T1000 (cell line): ENCODE results near the gene CLCF1.
"Not testable (repeated sequence)": the region's sequence is repeated elsewhere in the genome, so short reads cannot be mapped to it uniquely, and the experiment has no call there.

Source experiments
- DNase-seq: peaks from one replicate; lab custom pipeline; 2025; ENCODE audit warnings: mixed read lengths; lab: John Stamatoyannopoulos, UW

Gene CLCF1

DNA sequence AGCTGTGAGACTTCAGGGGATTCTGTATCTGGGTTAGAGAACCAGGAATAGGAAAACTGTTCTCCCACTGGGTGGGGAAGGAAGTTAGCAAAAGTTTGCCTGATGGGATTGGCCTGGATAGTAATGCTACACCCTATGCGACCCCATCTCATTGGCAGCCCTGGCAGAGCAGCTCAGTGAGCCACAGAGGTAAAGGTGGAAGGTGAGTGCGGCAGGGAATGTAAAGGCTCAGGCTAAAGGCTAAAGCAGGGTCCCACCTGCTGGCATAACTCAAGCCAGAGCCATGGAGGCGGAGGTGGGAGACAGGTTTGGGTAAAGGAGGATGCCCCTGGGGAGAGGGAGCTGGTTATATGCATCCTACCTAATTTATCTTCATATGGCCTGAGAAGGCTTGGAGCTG is 51.3 kb downstream of the CLCF1 start:
- DNase-seq, result no peak

GRCh38 chr11:67321313-67321871 is 52.0 kb downstream of the CLCF1 start:
- DNase-seq, result no peak

GRCh38 chr11:67320691-67321090 is 52.7 kb downstream of the CLCF1 start:
- DNase-seq, result no peak

DNA sequence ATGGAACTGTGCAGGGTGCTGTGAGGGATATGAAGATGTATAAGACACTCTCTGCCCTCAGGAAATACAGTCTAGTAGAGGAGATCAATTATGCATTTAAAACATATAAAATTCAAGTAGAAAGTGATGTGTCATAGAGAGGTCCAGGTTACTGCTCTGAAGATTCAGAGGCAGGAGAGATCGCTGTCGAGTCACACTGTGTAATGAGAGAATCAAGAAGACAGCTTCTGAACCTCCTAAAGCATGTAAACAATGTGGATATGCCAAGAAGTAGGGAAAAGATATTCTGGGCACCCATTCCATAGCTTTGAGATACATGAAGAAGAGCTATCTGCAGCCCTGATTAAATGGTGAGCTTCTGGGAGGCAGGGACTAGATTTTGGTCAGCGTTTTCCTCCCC is 53.4 kb downstream of the CLCF1 start:
- no peak for DNase-seq

DNA sequence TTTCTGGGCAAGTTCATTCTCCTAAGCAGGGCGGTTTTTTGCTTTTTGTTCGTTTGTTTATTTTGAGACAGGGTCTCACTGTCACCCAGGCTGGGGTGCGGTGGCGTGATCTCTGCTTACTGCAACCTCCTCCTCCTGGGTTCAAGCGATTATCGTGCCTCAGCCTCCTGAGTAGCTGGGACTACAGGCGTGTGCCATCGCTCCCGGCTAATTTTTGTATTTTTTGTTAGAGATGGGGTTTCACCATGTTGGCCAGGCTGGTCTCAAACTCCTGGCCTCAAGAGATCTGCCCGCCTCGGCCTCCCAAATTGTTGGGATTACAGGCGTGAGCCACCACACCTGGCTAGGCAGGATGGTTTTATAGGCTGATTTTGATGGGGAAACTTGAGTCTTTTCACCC is 54.5 kb downstream of the CLCF1 start:
- not testable (repeated sequence) for DNase-seq

DNA sequence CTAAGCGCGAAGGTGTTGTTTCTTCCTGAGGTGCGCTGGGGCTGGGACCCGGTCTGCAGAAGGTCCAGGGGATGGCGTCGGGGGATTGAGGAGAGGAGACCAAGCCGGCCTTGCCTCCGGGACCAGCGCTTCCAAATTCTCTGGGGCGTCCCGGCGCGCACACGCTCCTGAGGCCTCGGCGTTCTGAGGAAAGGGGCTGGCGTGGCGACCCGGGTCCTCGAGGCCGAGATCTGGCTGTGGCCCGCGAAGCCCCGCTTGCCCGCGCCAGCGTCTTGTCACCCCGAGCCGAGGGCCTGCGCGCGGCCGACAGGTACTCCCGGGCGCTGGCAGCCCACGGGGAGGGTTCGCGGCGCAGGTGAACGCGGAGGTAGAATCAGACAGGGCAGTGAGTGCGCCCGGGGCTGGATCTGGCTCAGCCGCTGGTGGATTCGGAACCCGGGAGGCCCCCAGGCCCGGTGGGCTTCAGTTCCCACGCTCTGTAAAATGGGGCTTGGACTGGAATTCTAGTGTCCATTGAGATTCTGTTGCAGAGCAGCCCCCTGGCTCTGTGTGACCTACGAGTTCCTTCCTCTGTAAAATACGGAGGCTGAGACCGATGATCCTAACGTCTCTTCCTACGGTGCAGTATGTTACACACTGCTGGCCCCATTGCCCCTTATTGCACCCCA is 55.4 kb downstream of the CLCF1 start:
- no peak for DNase-seq

GRCh38 chr11:67317205-67317887 is 56.1 kb downstream of the CLCF1 start:
- DNase-seq, result peak; percentile 98

DNA sequence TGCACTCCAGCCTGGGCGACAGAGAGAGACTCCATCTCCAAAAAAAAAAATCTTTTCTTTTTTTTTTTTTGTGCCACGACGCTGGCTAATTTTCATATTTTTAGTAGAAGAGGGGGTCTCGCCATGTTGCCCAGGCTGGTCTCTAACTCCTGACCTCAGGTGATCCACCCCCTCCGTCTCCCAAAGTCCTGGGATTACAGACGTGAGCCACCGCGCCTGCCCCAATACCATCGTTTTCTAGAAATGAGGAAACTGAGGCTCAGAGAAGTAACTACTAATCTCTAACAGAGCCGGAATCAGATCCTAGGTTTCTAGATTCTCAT is 56.6 kb downstream of the CLCF1 start:
- no peak for DNase-seq

- no peak for DNase-seq
Measured at GRCh38 chr11:67315325-67315909, 58.0 kb downstream of the CLCF1 start.

GRCh38 chr11:67314218-67314617 is 59.2 kb downstream of the CLCF1 start:
- no peak for DNase-seq
